OCI-LY3 (cell line): ENCODE measurements around the gene UNC45A.

Experiments used
- CTCF ChIP-seq: fragments of 200-600, 300-600 bp; sonication (generic); IDR thresholded peaks from 2 replicates; pipeline ENCODE4 v1.5.1; 2014; ENCODE audit warnings: antibody characterized with exemption, low read length, low read depth
- EZH2phosphoT487 ChIP-seq: fragments of 200-600 bp; shearing (Covaris generic); IDR thresholded peaks from 2 replicates; pipeline ENCODE4 v1.6.1; 2018; ENCODE audit warnings: antibody characterized with exemption, mixed run types, low read depth

- TF ChIP-seq CTCF (no peak), EZH2phosphoT487 (no peak)
These were observed 1.7 kb downstream of the UNC45A start for GRCh38 chr15:90936823-90937222.
